ENCODE measurements around the gene AVPR1B. TPM values are rescaled to one million over a fixed set of nuclear protein-coding genes. Genes with fewer than 3 reads are reported as not detected.

Gene AVPR1B
- total RNA-seq, 1 experiment from 2014 or later, result not detected

GRCh38 chr1:206098242-206098919 is 18.8 kb downstream of the AVPR1B start:
- Histone ChIP-seq H3K27me3 (replicated peaks; ENCODE audit: control insufficient read depth, insufficient read depth, low read length) (no peaks in the 10 kb centered on the region; the same call in none of the 2 replicates), H3K4me3 (ENCODE audit: low read depth, low read length) (no peak overlapping the region), H3K36me3 (ENCODE audit: control insufficient read depth, insufficient read depth, low read length) (no peaks in the 10 kb centered on the region), H3K9me3 (no peaks in the 10 kb centered on the region), H3K4me1 (no peaks in the 10 kb centered on the region)
- CTCF ChIA-PET, result interaction anchor here (1.6 kb wide), 1 partner anchor 8 kb away, joined by 8 read pairs; no protein-coding TSS in a partner anchor
- Mint-ChIP-seq H3K9me3 (ENCODE audit: unreplicated experiment) (no peaks in the 10 kb centered on the region), H3K4me3 (ENCODE audit: unreplicated experiment) (no peak overlapping the region), H3K27me3 (ENCODE audit: insufficient read depth, unreplicated experiment) (peaks cover 21% of the 10 kb centered on the region), H3K27ac (ENCODE audit: unreplicated experiment) (no peak overlapping the region), H3K36me3 (ENCODE audit: insufficient read depth, unreplicated experiment) (no peaks in the 10 kb centered on the region), H3K4me1 (ENCODE audit: low read depth, unreplicated experiment) (no peaks in the 10 kb centered on the region)
- BruUV-seq (replicated peaks), result no TSS peak
- POLR2A ChIA-PET, result no interaction called here
- no peak for DNase-seq
- intact Hi-C loops (cut with micrococcal nuclease; ENCODE audit: unreplicated experiment), result no loop called here
- TF ChIP-seq, protein P1, sequence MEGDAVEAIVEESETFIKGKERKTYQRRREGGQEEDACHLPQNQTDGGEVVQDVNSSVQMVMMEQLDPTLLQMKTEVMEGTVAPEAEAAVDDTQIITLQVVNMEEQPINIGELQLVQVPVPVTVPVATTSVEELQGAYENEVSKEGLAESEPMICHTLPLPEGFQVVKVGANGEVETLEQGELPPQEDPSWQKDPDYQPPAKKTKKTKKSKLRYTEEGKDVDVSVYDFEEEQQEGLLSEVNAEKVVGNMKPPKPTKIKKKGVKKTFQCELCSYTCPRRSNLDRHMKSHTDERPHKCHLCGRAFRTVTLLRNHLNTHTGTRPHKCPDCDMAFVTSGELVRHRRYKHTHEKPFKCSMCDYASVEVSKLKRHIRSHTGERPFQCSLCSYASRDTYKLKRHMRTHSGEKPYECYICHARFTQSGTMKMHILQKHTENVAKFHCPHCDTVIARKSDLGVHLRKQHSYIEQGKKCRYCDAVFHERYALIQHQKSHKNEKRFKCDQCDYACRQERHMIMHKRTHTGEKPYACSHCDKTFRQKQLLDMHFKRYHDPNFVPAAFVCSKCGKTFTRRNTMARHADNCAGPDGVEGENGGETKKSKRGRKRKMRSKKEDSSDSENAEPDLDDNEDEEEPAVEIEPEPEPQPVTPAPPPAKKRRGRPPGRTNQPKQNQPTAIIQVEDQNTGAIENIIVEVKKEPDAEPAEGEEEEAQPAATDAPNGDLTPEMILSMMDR (IDR thresholded peaks at IDR 0.05; ENCODE audit: insufficient read depth in 1 of 2, low read depth in 1 of 2, low read length in 1 of 2, severe bottlenecking in 1 of 2, unreplicated experiment in 1 of 2), result no peak

GRCh38 chr1:206097381-206097780 is 19.8 kb downstream of the AVPR1B start:
- Mint-ChIP-seq H3K27ac (ENCODE audit: unreplicated experiment) (no peak overlapping the region), H3K4me3 (ENCODE audit: unreplicated experiment) (no peak overlapping the region), H3K36me3 (ENCODE audit: insufficient read depth, unreplicated experiment) (no peaks in the 10 kb centered on the region), H3K27me3 (ENCODE audit: insufficient read depth, unreplicated experiment) (peaks cover 21% of the 10 kb centered on the region), H3K4me1 (ENCODE audit: low read depth, unreplicated experiment) (no peaks in the 10 kb centered on the region), H3K9me3 (ENCODE audit: unreplicated experiment) (no peaks in the 10 kb centered on the region)
- intact Hi-C loops (cut with micrococcal nuclease; ENCODE audit: unreplicated experiment), result no loop called here
- Histone ChIP-seq H3K9me3 (no peaks in the 10 kb centered on the region), H3K27me3 (replicated peaks; ENCODE audit: control insufficient read depth, insufficient read depth, low read length) (no peaks in the 10 kb centered on the region; the same call in none of the 2 replicates), H3K36me3 (ENCODE audit: control insufficient read depth, insufficient read depth, low read length) (no peaks in the 10 kb centered on the region), H3K4me3 (ENCODE audit: low read depth, low read length) (no peak overlapping the region), H3K4me1 (no peaks in the 10 kb centered on the region)
- CTCF ChIA-PET, result interaction anchor here (0.5 to 1.6 kb wide), 2 partner anchors 9 to 666 kb away, joined by 3 to 8 read pairs; no protein-coding TSS in a partner anchor
- BruUV-seq (replicated peaks), result no TSS peak
- POLR2A ChIA-PET, result no interaction called here
- DNase-seq, result no peak
- TF ChIP-seq, protein P1 (IDR thresholded peaks at IDR 0.05; ENCODE audit: insufficient read depth in 1 of 2, low read depth in 1 of 2, low read length in 1 of 2, severe bottlenecking in 1 of 2, unreplicated experiment in 1 of 2), result no peak

GRCh38 chr1:206094024-206094423 is 23.2 kb downstream of the AVPR1B start:
- H3K4me3 Mint-ChIP-seq (ENCODE audit: unreplicated experiment), result no peak overlapping the region
- intact Hi-C loops (cut with micrococcal nuclease; ENCODE audit: unreplicated experiment), result no loop called here
- H3K27me3 Mint-ChIP-seq (ENCODE audit: insufficient read depth, unreplicated experiment), result peaks cover 19% of the 10 kb centered on the region
- no peaks in the 10 kb centered on the region for H3K36me3 Mint-ChIP-seq (ENCODE audit: insufficient read depth, unreplicated experiment)
- H3K4me3 ChIP-seq (ENCODE audit: low read depth, low read length), result no peak overlapping the region
- no peaks in the 10 kb centered on the region for H3K9me3 Mint-ChIP-seq (ENCODE audit: unreplicated experiment)
- no peaks in the 10 kb centered on the region for H3K4me1 Mint-ChIP-seq (ENCODE audit: low read depth, unreplicated experiment)
- no peaks in the 10 kb centered on the region for H3K4me1 ChIP-seq
- no peak overlapping the region for H3K27ac Mint-ChIP-seq (ENCODE audit: unreplicated experiment)
- H3K27me3 ChIP-seq (replicated peaks; ENCODE audit: control insufficient read depth, insufficient read depth, low read length), result no peaks in the 10 kb centered on the region; the same call in 1 of the 2 replicates
- POLR2A ChIA-PET, result no interaction called here
- no peak for DNase-seq
- H3K9me3 ChIP-seq, result no peaks in the 10 kb centered on the region
- CTCF ChIA-PET, result no interaction called here
- TF ChIP-seq, protein P1 (IDR thresholded peaks at IDR 0.05; ENCODE audit: insufficient read depth in 1 of 2, low read depth in 1 of 2, low read length in 1 of 2, severe bottlenecking in 1 of 2, unreplicated experiment in 1 of 2), result no peak
- H3K36me3 ChIP-seq (ENCODE audit: control insufficient read depth, insufficient read depth, low read length), result no peaks in the 10 kb centered on the region
- no TSS peak for BruUV-seq (replicated peaks)

Data from Caco-2 (cell line).